ENCODE results near the gene B9D2. TPM values are rescaled to one million over a fixed set of nuclear protein-coding genes. Genes with fewer than 3 reads are reported as not detected.

Gene B9D2
- polyA plus RNA-seq, 1 donor from 2014 or later: 10.5 TPM

- H3K27me3 Mint-ChIP-seq: peaks cover 3% of the 10 kb centered on the region
These were observed 40.9 kb downstream of the B9D2 start for GRCh38 chr19:41323023-41323422.

GRCh38 chr19:41322451-41322850 is 41.5 kb downstream of the B9D2 start:
- Mint-ChIP-seq H3K4me3 (peak overlapping the region in 2 of 4 donors; percentile 7 to 14), H3K27me3 (peaks cover 1% of the 10 kb centered on the region), H3K9me3 (no peaks in the 10 kb centered on the region), H3K36me3 (no peaks in the 10 kb centered on the region), H3K4me1 (peaks cover 20 to 32% (median 28%) of the 10 kb centered on the region in 3 donors), H3K27ac (peak overlapping the region; percentile 39 to 99 (median 63))

More at GRCh38 chr19:41323023-41323422, 40.9 kb downstream of the B9D2 start:
- Mint-ChIP-seq H3K4me1 (peaks cover 23 to 35% (median 31%) of the 10 kb centered on the region in 3 donors), H3K4me3 (peak overlapping the region in 1 of 4 donors; percentile 7), H3K27ac (peak overlapping the region; percentile 63 to 99 (median 71)), H3K9me3 (no peaks in the 10 kb centered on the region), H3K36me3 (peaks cover 2% of the 10 kb centered on the region)

- peaks cover 2% of the 10 kb centered on the region for H3K36me3 Mint-ChIP-seq
- H3K27me3 Mint-ChIP-seq: no peaks in the 10 kb centered on the region
- H3K4me1 Mint-ChIP-seq: peaks cover 20 to 28% (median 24%) of the 10 kb centered on the region in 3 donors
These were observed 42.2 kb downstream of the B9D2 start for GRCh38 chr19:41321600-41322270.

GRCh38 chr19:41321204-41321599 is 42.7 kb downstream of the B9D2 start:
- Mint-ChIP-seq H3K27ac (peak overlapping the region; percentile 63 to 86 (median 84)), H3K27me3 (no peaks in the 10 kb centered on the region), H3K36me3 (peaks cover 2% of the 10 kb centered on the region), H3K9me3 (no peaks in the 10 kb centered on the region), H3K4me3 (peak overlapping the region in 1 of 4 donors; percentile 42), H3K4me1 (peaks cover 18 to 23% (median 20%) of the 10 kb centered on the region in 3 donors)

More at GRCh38 chr19:41321600-41322270, 42.2 kb downstream of the B9D2 start:
- peak overlapping the region in 1 of 4 donors; percentile 27 for H3K4me3 Mint-ChIP-seq
- no peaks in the 10 kb centered on the region for H3K9me3 Mint-ChIP-seq
- H3K27ac Mint-ChIP-seq: peak overlapping the region; percentile 63 to 86 (median 84)

GRCh38 chr19:41320568-41320967 is 43.4 kb downstream of the B9D2 start:
- peak overlapping the region; percentile 63 to 90 (median 84) for H3K27ac Mint-ChIP-seq
- H3K9me3 Mint-ChIP-seq: no peaks in the 10 kb centered on the region
- peaks cover 19 to 21% (median 20%) of the 10 kb centered on the region in 3 donors for H3K4me1 Mint-ChIP-seq
- no peaks in the 10 kb centered on the region for H3K27me3 Mint-ChIP-seq
- H3K4me3 Mint-ChIP-seq: peak overlapping the region in 1 of 4 donors; percentile 42
- H3K36me3 Mint-ChIP-seq: peaks cover 2% of the 10 kb centered on the region

- H3K4me1 Mint-ChIP-seq: peaks cover 19% of the 10 kb centered on the region in 3 donors
- peak overlapping the region in 1 of 4 donors; percentile 12 for H3K4me3 Mint-ChIP-seq
- peak overlapping the region in 2 of 3 donors; percentile 63 to 90 for H3K27ac Mint-ChIP-seq
- no peaks in the 10 kb centered on the region for H3K27me3 Mint-ChIP-seq
- no peaks in the 10 kb centered on the region for H3K9me3 Mint-ChIP-seq
- H3K36me3 Mint-ChIP-seq: peaks cover 2% of the 10 kb centered on the region
These were observed 43.8 kb downstream of the B9D2 start for GRCh38 chr19:41320185-41320518.

GRCh38 chr19:41319500-41320184 is 44.3 kb downstream of the B9D2 start:
- H3K9me3 Mint-ChIP-seq: no peaks in the 10 kb centered on the region
- H3K27ac Mint-ChIP-seq: peak overlapping the region in 2 of 3 donors; percentile 63 to 90
- no peaks in the 10 kb centered on the region for H3K27me3 Mint-ChIP-seq
- H3K4me1 Mint-ChIP-seq: peaks cover 16 to 17% (median 16%) of the 10 kb centered on the region in 3 donors
- H3K4me3 Mint-ChIP-seq: peak overlapping the region in 1 of 4 donors; percentile 41
- peaks cover 2% of the 10 kb centered on the region for H3K36me3 Mint-ChIP-seq

GRCh38 chr19:41318696-41319499 is 45.1 kb downstream of the B9D2 start:
- no peaks in the 10 kb centered on the region for H3K9me3 Mint-ChIP-seq
- H3K4me1 Mint-ChIP-seq: peaks cover 9 to 10% (median 10%) of the 10 kb centered on the region in 3 donors
- H3K27ac Mint-ChIP-seq: peak overlapping the region; percentile 63 to 90 (median 86)
- peaks cover 2% of the 10 kb centered on the region for H3K36me3 Mint-ChIP-seq
- H3K27me3 Mint-ChIP-seq: no peaks in the 10 kb centered on the region
- peak overlapping the region in 1 of 4 donors; percentile 6 for H3K4me3 Mint-ChIP-seq

- Mint-ChIP-seq H3K4me1 (peaks cover 12 to 17% (median 15%) of the 10 kb centered on the region in 3 donors), H3K36me3 (peaks cover 5% of the 10 kb centered on the region), H3K9me3 (no peaks in the 10 kb centered on the region), H3K4me3 (peak overlapping the region in 2 of 4 donors; percentile 24 to 65), H3K27me3 (no peaks in the 10 kb centered on the region), H3K27ac (peak overlapping the region in 2 of 3 donors; percentile 27 to 88)
These were observed 47.5 kb downstream of the B9D2 start for GRCh38 chr19:41316306-41316920.

GRCh38 chr19:41311613-41312012 is 52.3 kb downstream of the B9D2 start:
- H3K4me3 Mint-ChIP-seq: peak overlapping the region; percentile 70 to 99 (median 90)
- peaks cover 36 to 49% (median 40%) of the 10 kb centered on the region in 3 donors for H3K4me1 Mint-ChIP-seq
- peaks cover 3% of the 10 kb centered on the region for H3K36me3 Mint-ChIP-seq
- H3K27me3 Mint-ChIP-seq: no peaks in the 10 kb centered on the region
- H3K27ac Mint-ChIP-seq: peak overlapping the region in 1 of 3 donors; percentile 78
- no peaks in the 10 kb centered on the region for H3K9me3 Mint-ChIP-seq

GRCh38 chr19:41311072-41311471 is 52.9 kb downstream of the B9D2 start:
- H3K9me3 Mint-ChIP-seq: no peaks in the 10 kb centered on the region
- H3K36me3 Mint-ChIP-seq: peaks cover 3% of the 10 kb centered on the region
- H3K4me1 Mint-ChIP-seq: peaks cover 37 to 49% (median 38%) of the 10 kb centered on the region in 3 donors
- H3K27me3 Mint-ChIP-seq: no peaks in the 10 kb centered on the region
- H3K4me3 Mint-ChIP-seq: peak overlapping the region; percentile 97 to 99 (median 99)
- peak overlapping the region in 2 of 3 donors; percentile 100 for H3K27ac Mint-ChIP-seq

GRCh38 chr19:41310033-41310831 is 53.7 kb downstream of the B9D2 start, which contains the start of gene CCDC97:
CCDC97 (plus strand) TSS chr19:41310172; CDS start chr19:41310311, 139 bp downstream.
- Mint-ChIP-seq H3K27ac (peak within 1 kb of the TSS; percentile 99 to 100 (median 100)), H3K36me3 (peaks cover 3% of the 10 kb centered on the region), H3K27me3 (no peaks in the 10 kb centered on the region), H3K9me3 (no peaks in the 10 kb centered on the region), H3K4me3 (peak within 1 kb of the TSS; percentile 97 to 99 (median 99)), H3K4me1 (peaks cover 37 to 48% (median 37%) of the 10 kb centered on the region in 3 donors)

GRCh38 chr19:41309180-41310032 is 54.5 kb downstream of the B9D2 start:
- Mint-ChIP-seq H3K27ac (peak overlapping the region; percentile 99 to 100 (median 100)), H3K9me3 (no peaks in the 10 kb centered on the region), H3K4me3 (peak overlapping the region; percentile 97 to 99 (median 99)), H3K27me3 (no peaks in the 10 kb centered on the region), H3K36me3 (peaks cover 3% of the 10 kb centered on the region), H3K4me1 (peaks cover 37 to 51% (median 37%) of the 10 kb centered on the region in 3 donors)

All from IgD-negative memory B cell (primary cell).